Prostate gland (tissue), 2 donors: ENCODE data around the gene HSPG2.

ENCODE experiments used
- CTCF ChIP-seq, 4 experiments: fragments of 200-600 bp in 2 of 4; fragments of 450-650 bp in 2 of 4; sonication (generic) in 2 of 4; IDR thresholded peaks; 1 replicate in 3 of 4; 2 replicates in 1 of 4; pipeline ENCODE4 v1.5.1; 2016 to 2019; ENCODE audit warnings: antibody characterized with exemption in 4 of 4, mild to moderate bottlenecking in 2 of 4, moderate library complexity in 2 of 4
- POLR2A ChIP-seq: fragments of 450-650 bp; IDR thresholded peaks from one replicate; pipeline ENCODE4 v1.6.1; 2016; ENCODE audit warnings: antibody characterized with exemption, mild to moderate bottlenecking
- POLR2AphosphoS5 ChIP-seq: sonication (generic); formaldehyde crosslinking; IDR thresholded peaks from one replicate; pipeline ENCODE4 v1.6.1; 2017; ENCODE audit warnings: antibody characterized with exemption

DNA sequence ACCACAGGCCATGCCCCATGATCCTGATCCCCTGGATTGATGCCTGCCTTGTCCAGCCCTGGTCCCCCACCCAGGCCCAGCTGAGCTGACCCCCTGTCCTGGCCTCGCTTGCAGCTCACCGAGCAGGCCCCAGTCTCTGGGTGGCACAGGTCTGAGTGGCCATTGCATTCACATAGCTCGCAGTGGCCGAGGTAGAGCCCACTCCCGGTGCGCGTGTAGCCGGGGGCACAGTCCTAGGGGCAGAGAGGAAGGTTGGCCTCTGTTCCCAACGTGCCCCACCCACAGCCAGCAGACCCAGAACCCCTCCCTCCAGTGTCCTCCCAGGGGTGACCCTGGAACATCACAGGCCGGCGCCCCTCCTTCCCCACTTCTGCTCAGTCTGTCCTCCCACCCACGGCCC, 73.1 kb downstream of the HSPG2 start:
- TF ChIP-seq CTCF (IDR thresholded peaks at IDR 0.05) (no peak), POLR2A (no peak), POLR2AphosphoS5 (no peak)
